HEK293T (cell line): Measurements from ENCODE around the gene AP2B1.

Experiments
- CTCF ChIA-PET: fragments of 350-600 bp; formaldehyde crosslinking; extraction: SDS; loops from one replicate; lab custom pipeline; 2021; ENCODE audit warnings: antibody characterized with exemption, inconsistent platforms; lab: Yijun Ruan, JAX
- POLR2A ChIA-PET: fragments of 350-600 bp; formaldehyde crosslinking; extraction: SDS; loops from one replicate; lab custom pipeline; 2020; ENCODE audit warnings: antibody characterized with exemption, inconsistent platforms; lab: Yijun Ruan, JAX
- DNase-seq: peaks from one replicate; pipeline ENCODE4 v3.0.0; 2012; ENCODE audit warnings: mixed read lengths; ENCODE audit errors: extremely low spot score
- ARNT ChIP-seq: fragments of 450-650 bp; IDR thresholded peaks from 2 replicates; pipeline ENCODE4 v1.6.1; 2017; ENCODE audit warnings: mild to moderate bottlenecking
- BHLHE40 ChIP-seq: fragments of 450-650 bp; IDR thresholded peaks from 2 replicates; pipeline ENCODE4 v1.6.1; 2016; ENCODE audit warnings: mild to moderate bottlenecking, moderate library complexity, borderline replicate concordance
- CTBP1 ChIP-seq: fragments of 450-650 bp; IDR thresholded peaks from 2 replicates; pipeline ENCODE4 v1.6.1; 2016; ENCODE audit warnings: borderline replicate concordance
- ELF4 ChIP-seq: fragments of 450-650 bp; IDR thresholded peaks from 2 replicates; pipeline ENCODE4 v1.6.1; 2017; ENCODE audit warnings: antibody characterized with exemption
- FOXA1 ChIP-seq: fragments of 450-650 bp; IDR thresholded peaks from 2 replicates; pipeline ENCODE4 v1.6.1; 2016; ENCODE audit warnings: mild to moderate bottlenecking
- FOXK2 ChIP-seq: fragments of 450-650 bp; IDR thresholded peaks from 2 replicates; pipeline ENCODE4 v1.6.1; 2016; ENCODE audit warnings: mild to moderate bottlenecking
- FOXM1 ChIP-seq: fragments of 450-650 bp; IDR thresholded peaks from 2 replicates; pipeline ENCODE4 v1.6.1; 2017; ENCODE audit warnings: mild to moderate bottlenecking, borderline replicate concordance
- HDGF ChIP-seq: fragments of 450-650 bp; IDR thresholded peaks from 2 replicates; pipeline ENCODE4 v1.6.1; 2017; ENCODE audit warnings: antibody characterized with exemption, borderline replicate concordance
- L3MBTL2 ChIP-seq: fragments of 450-650 bp; conservative IDR thresholded peaks from 2 replicates; pipeline ENCODE4 v1.6.1; 2016; ENCODE audit warnings: mild to moderate bottlenecking
- LEF1 ChIP-seq: fragments of 450-650 bp; IDR thresholded peaks from 2 replicates; pipeline ENCODE4 v1.6.1; 2017; ENCODE audit warnings: mild to moderate bottlenecking, borderline replicate concordance
- NFRKB ChIP-seq: fragments of 450-650 bp; IDR thresholded peaks from 2 replicates; pipeline ENCODE4 v1.6.1; 2016; ENCODE audit warnings: mild to moderate bottlenecking, moderate library complexity
- SP1 ChIP-seq: fragments of 450-650 bp; IDR thresholded peaks from 2 replicates; pipeline ENCODE4 v1.6.1; 2017
- SUZ12 ChIP-seq: fragments of 450-650 bp; IDR thresholded peaks from 2 replicates; pipeline ENCODE4 v1.6.1; 2016; ENCODE audit warnings: mild to moderate bottlenecking
- TARDBP ChIP-seq: fragments of 450-650 bp; IDR thresholded peaks from 2 replicates; pipeline ENCODE4 v1.6.1; 2016
- ZNF384 ChIP-seq: fragments of 450-650 bp; IDR thresholded peaks from 2 replicates; pipeline ENCODE4 v1.6.1; 2016
- TF ChIP-seq, protein P1 (sequence below): fragments of 450-650 bp; IDR thresholded peaks from 2 replicates; pipeline ENCODE4 v1.6.1; 2016

AP2B1 gene

GRCh38 chr17:35760587-35760986, 173.5 kb downstream of the AP2B1 start, which contains the start of gene C17orf50:
Gene C17orf50, plus strand, starts transcription at chr17:35760887. Its CDS starts 55 bp downstream, at chr17:35760942.
- TF ChIP-seq SUZ12 (no peak), SP1 (no peak), BHLHE40 (no peak), NFRKB (no peak), FOXM1 (no peak)
- TF ChIP-seq, protein P1, sequence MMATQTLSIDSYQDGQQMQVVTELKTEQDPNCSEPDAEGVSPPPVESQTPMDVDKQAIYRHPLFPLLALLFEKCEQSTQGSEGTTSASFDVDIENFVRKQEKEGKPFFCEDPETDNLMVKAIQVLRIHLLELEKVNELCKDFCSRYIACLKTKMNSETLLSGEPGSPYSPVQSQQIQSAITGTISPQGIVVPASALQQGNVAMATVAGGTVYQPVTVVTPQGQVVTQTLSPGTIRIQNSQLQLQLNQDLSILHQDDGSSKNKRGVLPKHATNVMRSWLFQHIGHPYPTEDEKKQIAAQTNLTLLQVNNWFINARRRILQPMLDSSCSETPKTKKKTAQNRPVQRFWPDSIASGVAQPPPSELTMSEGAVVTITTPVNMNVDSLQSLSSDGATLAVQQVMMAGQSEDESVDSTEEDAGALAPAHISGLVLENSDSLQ, result no peak
- CTCF ChIA-PET, result no interaction called here
- POLR2A ChIA-PET, result interaction anchor here (4.1 kb wide), 1 partner anchor 48 kb away, joined by 23 read pairs; the partner anchor contains the start of gene TAF15
- DNase-seq, result no peak

DNA sequence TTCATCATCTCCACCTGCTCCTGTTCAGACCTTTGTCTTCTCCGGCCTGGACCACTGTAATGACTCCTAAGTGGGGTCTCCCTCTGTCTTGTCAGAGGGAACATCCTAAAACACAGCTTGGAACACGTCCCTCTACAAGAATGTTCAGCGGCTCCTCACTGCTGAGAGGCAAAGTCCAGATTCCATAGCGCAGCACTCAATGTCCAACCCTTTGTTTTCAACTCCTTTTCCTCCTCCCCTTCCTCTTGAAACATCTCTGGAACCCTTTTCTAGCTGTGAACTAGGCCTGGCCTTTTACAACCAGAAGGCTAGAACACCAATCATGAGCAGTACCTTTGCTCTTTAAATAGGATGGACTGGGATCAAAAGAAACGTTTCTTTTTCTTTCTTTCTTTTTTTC, 174.5 kb downstream of the AP2B1 start:
- ChIA-PET CTCF (no interaction called here), POLR2A (interaction anchor here (4.1 kb wide), 1 partner anchor 47 kb away, joined by 23 read pairs; the partner anchor contains the start of gene TAF15)
- DNase-seq, result no peak
- TF ChIP-seq, protein P1, result no peak
- no peak for TF ChIP-seq CTBP1
- no peak for TF ChIP-seq FOXM1
- no peak for TF ChIP-seq ARNT
- TF ChIP-seq NFRKB, result no peak
- no peak for TF ChIP-seq SP1
- TF ChIP-seq TARDBP, result no peak
- no peak for TF ChIP-seq FOXA1
- TF ChIP-seq ELF4, result no peak
- no peak for TF ChIP-seq L3MBTL2
- no peak for TF ChIP-seq LEF1
- no peak for TF ChIP-seq SUZ12
- TF ChIP-seq BHLHE40, result no peak
- no peak for TF ChIP-seq HDGF
- no peak for TF ChIP-seq FOXK2
- TF ChIP-seq ZNF384, result no peak

DNA sequence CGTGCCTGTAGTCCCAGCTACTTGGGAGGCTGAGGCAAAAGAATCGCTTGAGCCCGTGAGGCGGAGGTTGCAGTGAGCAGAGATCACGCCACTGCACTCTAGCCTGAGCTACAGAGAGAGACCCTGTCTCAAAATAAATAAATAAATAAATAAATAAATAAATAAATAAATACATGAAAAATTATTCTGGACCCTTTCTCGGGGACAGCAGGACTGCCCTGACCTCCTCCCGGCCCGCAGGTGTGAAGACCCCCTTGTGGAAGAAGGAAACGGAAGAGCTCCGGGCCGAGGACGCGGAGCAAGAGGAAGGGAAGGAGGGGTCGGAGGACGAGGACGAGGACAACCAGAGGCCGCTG, 176.6 kb downstream of the AP2B1 start:
- ChIA-PET POLR2A (interaction anchor here (0.7 to 6.2 kb wide), 8 partner anchors 13 to 168 kb away, joined by 3 to 104 read pairs (median 7); partner anchors contain the start of gene TAF15), CTCF (interaction anchor here (0.6 to 2.4 kb wide), 30 partner anchors 8 to 206 kb away, joined by 3 to 54 read pairs (median 6); partner anchors contain the start of genes MMP28 and TAF15)
- no peak for DNase-seq
- no peak for TF ChIP-seq CTBP1
- no peak for TF ChIP-seq LEF1
- no peak for TF ChIP-seq NFRKB
- TF ChIP-seq ARNT, result no peak
- no peak for TF ChIP-seq BHLHE40
- TF ChIP-seq FOXK2, result no peak
- no peak for TF ChIP-seq FOXM1
- no peak for TF ChIP-seq HDGF

- ChIA-PET POLR2A (interaction anchor here (0.7 to 6.2 kb wide), 9 partner anchors 14 to 167 kb away, joined by 3 to 104 read pairs (median 7); partner anchors contain the start of gene TAF15), CTCF (interaction anchor here (0.6 to 2.4 kb wide), 29 partner anchors 9 to 205 kb away, joined by 3 to 54 read pairs (median 6); partner anchors contain the start of genes MMP28 and TAF15)
- peak; percentile 88 for DNase-seq
- TF ChIP-seq FOXM1 (no peak), CTBP1 (peak; percentile 69), SUZ12 (no peak), FOXA1 (no peak), FOXK2 (no peak), ZNF384 (no peak), LEF1 (no peak), ARNT (no peak), L3MBTL2 (peak; percentile 94), SP1 (no peak), TARDBP (no peak), ELF4 (no peak)
- TF ChIP-seq, protein P1, result no peak
Measured at GRCh38 chr17:35764123-35764991, 177.2 kb downstream of the AP2B1 start.

GRCh38 chr17:35765086-35765710, 178.1 kb downstream of the AP2B1 start:
- DNase-seq, result no peak
- CTCF ChIA-PET, result interaction anchor here (0.8 to 2.4 kb wide), 7 partner anchors 9 to 51 kb away, joined by 3 to 54 read pairs (median 13); partner anchors contain the start of genes MMP28 and TAF15
- POLR2A ChIA-PET, result interaction anchor here (1.0 to 6.2 kb wide), 5 partner anchors 14 to 45 kb away, joined by 3 to 104 read pairs (median 11); partner anchors contain the start of gene TAF15
- TF ChIP-seq ARNT, result no peak

DNA sequence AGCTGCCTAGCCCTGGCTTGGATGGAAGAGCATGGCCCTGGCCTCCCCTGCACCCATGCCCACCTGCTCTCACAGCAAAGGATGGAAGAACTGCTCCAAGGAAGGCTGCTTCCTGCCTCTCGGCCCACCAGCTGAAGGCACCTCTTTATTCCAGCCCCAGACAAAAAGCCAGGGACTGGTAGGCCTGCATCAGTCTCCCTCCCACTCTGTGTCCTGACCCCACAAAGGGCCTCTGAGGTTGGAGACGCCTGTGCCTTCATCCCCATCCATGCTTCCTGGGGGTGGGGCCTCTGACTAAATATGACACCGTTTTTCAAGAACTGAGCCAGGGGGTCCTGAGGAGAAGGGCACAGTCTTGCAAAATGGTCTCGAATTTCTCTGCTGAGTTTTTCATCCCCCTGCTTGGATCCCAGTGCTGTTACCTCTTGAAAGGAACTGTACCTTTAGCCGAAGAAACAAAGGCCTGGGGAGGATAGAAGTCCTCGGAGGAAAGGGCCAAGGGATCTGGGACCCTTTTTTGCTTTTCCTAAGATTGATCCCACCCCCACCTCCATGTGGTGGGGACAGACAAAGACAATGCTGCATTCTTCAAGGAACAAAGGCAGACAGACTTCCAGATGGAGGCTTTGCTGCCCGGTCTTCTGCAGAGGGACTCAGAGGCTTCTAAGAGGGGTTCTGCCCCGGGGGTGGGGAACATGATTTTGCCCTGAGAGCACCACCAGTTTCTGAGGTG, 178.8 kb downstream of the AP2B1 start:
- ChIA-PET CTCF (interaction anchor here (0.8 to 2.4 kb wide), 2 partner anchors 42 to 50 kb away, joined by 3 to 54 read pairs; partner anchors contain the start of gene TAF15), POLR2A (interaction anchor here (6.2 kb wide), 1 partner anchor 44 kb away, joined by 104 read pairs; the partner anchor contains the start of gene TAF15)
- no peak for DNase-seq
- no peak for TF ChIP-seq SUZ12
- TF ChIP-seq ELF4, result no peak
- no peak for TF ChIP-seq LEF1
- no peak for TF ChIP-seq ZNF384
- TF ChIP-seq BHLHE40, result no peak
- TF ChIP-seq, protein P1, result no peak
- no peak for TF ChIP-seq SP1
- no peak for TF ChIP-seq FOXA1
- TF ChIP-seq NFRKB, result no peak
- no peak for TF ChIP-seq HDGF
- TF ChIP-seq FOXM1, result no peak
- no peak for TF ChIP-seq ARNT
- TF ChIP-seq TARDBP, result no peak
- TF ChIP-seq L3MBTL2, result no peak
- TF ChIP-seq FOXK2, result no peak
- TF ChIP-seq CTBP1, result no peak
